Neural cell (in vitro differentiated cells): ENCODE data around the gene TSG101.

Experiments
- CTCF ChIP-seq: fragments of 450-650 bp; IDR thresholded peaks from 2 replicates; pipeline ENCODE4 v1.5.1; 2014; ENCODE audit warnings: antibody characterized with exemption, mild to moderate bottlenecking, moderate library complexity; ENCODE audit not compliant: poor library complexity, severe bottlenecking
- EZH2 ChIP-seq: fragments of 200-600, 300-800 bp; shearing (Covaris generic), sonication (generic); IDR thresholded peaks from 2 replicates; pipeline ENCODE4 v1.6.1; 2014; ENCODE audit warnings: antibody characterized with exemption, low read length, borderline replicate concordance, mild to moderate bottlenecking; ENCODE audit not compliant: insufficient read depth, poor library complexity, severe bottlenecking
- MXI1 ChIP-seq: fragments of 450-650 bp; conservative IDR thresholded peaks from 2 replicates; pipeline ENCODE4 v1.6.1; 2014; ENCODE audit warnings: antibody characterized with exemption, mild to moderate bottlenecking; ENCODE audit not compliant: poor library complexity, severe bottlenecking
- POLR2AphosphoS5 ChIP-seq: IDR thresholded peaks from 2 replicates; pipeline ENCODE4 v1.6.1; 2012
- RAD21 ChIP-seq: fragments of 450-650 bp; conservative IDR thresholded peaks from 2 replicates; pipeline ENCODE4 v1.6.1; 2014; ENCODE audit warnings: antibody characterized with exemption, mild to moderate bottlenecking, moderate library complexity
- TAF1 ChIP-seq: IDR thresholded peaks from 2 replicates; pipeline ENCODE4 v1.6.1; 2012; ENCODE audit warnings: low read depth

GRCh38 chr11:18490736-18491485, 35.8 kb downstream of the TSG101 start:
- TF ChIP-seq MXI1 (no peak), CTCF (no peak), RAD21 (no peak), POLR2AphosphoS5 (no peak), TAF1 (no peak), EZH2 (no peak)
